ENCODE results near the gene RPS28.
"Not testable (repeated sequence)": the region's sequence is repeated elsewhere in the genome, so short reads cannot be mapped to it uniquely, and the experiment has no call there.

RPS28 gene

GRCh38 chr19:8321067-8321985 lies at the start of gene RPS28, which contains the start of gene NDUFA7:
Gene RPS28 (plus strand): TSS chr19:8321496. CDS start chr19:8321531, 35 bp downstream.
Gene NDUFA7 (minus strand): TSS chr19:8321375. CDS start chr19:8321358, 17 bp downstream.
- DNase-seq = peak; percentile 94 to 96

GRCh38 chr19:8276508-8276907 lies 44.8 kb upstream of the RPS28 start:
- not testable (repeated sequence) for DNase-seq

DNA sequence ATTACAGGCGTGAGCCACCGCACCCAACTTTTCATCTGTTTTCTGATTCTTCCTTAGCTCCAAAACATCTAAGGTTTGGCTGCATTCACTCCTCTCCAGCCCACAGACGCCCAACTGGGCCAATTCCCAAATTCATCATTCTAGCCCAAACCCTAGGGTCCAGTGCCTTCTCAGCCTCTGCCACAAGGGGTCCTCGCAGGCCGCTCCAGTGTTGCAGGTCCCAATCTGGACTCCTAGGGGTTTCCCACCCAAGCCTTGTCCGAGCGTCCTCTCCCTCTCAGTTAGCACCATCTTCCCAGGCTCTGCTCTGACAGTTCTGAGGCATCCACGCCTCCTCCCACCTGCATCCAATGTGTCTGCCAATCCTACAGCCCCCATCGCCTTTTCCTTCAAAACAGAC lies 30.0 kb upstream of the RPS28 start:
- DNase-seq = not testable (repeated sequence)

GRCh38 chr19:8302357-8302691 lies 19.0 kb upstream of the RPS28 start:
- no peak for DNase-seq

- no peak for DNase-seq
Observed at GRCh38 chr19:8302734-8303133, 18.6 kb upstream of the RPS28 start.

DNA sequence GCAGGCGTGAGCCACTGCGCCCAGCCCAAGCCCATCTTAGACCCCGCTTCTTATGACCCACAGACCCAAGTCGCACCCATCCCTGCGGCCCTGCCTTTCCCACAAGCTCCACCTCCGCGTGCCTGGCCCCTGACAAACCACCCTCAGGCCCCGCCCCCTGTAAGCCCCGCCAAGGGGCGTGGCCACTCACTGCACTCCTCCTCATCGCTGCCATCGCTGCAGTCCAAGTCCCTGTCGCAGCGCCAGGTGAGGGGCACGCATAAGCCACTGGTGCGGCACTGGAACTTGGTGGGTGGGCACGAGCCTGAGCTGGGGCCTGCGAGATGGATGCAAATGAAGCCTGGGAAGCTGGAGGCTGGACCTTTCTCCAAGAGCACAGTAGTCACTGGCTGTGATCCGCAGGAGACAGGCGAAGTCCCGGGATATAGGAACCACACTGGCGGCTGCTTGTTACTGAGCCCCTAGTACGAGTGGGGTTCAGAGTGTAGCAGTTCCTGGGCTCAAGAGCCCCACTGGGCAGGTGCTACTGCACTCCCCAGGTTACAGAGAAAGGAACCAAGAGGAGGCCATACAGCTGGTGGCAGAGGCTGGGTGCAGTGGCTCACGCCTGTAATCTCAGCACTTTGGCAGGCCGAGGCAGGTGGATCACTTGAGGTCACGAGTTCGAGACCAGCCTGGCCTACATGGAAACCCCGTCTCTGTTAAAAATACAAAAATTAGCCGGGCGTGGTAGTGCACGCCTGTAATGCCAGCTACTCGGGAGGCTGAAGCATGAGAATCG lies 16.3 kb upstream of the RPS28 start:
- DNase-seq = no peak

DNA sequence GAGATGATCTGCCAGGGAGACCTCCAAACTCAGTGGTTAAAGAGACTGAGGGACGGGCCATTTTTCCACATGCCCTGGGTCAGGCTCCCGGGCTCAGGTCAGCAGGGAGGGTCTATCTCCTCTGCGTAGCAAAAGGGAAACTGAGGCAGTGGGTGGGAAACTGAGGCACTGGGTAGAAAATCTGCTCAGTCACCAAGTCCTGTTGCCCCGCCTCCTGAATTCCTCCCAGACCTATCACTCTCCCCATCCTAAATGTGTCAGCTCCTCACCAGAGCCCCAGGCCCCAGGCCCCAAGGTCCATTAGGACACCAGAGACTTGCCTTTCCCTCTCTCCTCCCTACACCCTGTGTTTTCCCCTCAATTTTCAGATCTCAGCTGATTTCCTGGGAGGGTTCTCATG lies 15.5 kb upstream of the RPS28 start:
- DNase-seq = no peak

DNA sequence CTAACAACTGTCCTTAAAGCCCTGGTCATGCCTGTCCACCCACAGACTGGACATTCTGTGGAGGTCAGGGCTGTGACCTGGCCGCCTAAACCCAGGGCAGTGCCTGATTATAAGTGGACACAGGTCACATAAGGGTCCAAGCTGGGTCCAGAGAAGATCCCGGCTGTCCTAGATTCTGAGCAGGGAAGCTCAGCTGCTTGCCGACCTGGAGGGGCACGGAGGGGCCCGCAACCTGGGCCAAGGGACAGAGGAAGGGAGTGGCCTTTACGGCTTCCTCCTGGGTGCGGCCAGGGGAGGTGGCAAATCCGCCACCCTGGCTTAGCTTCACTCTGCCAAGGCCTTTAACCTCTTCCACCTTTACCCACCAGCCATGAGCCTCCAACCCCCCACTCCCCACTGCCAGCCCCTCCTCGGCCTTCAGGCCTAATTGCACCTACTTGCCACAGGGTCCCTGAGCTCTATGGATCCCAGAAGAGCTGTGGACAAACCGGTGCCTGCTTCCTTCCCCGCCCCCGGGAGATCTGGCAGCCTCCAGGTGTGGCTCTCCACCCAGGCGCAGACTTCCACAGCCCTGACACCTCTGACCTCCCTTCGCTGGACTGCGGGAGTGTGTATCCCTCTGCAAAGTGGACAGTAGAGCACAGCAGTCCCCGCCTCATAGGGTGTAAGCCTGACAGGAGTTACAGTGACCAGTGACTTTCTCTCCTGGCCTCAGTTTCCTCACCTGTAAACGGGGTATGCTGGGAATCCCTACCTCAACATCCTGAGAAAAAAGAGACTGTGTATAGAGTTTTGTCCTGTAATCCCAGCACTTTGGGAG lies 14.9 kb upstream of the RPS28 start:
- no peak for DNase-seq

DNA sequence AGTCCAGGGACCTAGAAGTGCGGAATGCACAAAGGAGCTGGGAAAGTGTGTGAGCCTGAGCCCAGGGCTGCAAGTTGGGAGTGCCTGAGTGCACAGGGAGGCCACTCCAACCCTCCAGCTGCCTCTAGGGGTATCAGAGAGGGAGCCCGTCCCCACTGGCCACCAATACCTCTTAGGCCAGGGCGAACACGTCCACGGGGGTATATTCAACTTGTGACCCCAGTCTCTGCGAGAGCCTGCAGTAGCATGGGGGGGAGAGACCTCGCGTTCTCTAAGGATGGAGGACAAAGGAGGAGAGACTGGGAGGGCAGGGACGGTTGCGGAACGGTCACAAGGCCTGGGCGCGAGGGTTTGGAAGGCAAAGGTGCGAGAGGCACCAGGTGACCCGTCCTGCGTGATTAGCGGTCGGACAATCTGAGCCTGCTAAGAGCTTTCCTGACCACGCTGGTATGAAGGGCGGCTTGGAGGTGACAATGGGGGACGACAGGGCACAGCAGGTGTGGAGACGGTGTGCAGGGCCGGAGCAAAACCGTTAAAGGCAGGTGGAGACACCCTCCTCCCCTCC lies 13.8 kb upstream of the RPS28 start:
- no peak for DNase-seq

DNA sequence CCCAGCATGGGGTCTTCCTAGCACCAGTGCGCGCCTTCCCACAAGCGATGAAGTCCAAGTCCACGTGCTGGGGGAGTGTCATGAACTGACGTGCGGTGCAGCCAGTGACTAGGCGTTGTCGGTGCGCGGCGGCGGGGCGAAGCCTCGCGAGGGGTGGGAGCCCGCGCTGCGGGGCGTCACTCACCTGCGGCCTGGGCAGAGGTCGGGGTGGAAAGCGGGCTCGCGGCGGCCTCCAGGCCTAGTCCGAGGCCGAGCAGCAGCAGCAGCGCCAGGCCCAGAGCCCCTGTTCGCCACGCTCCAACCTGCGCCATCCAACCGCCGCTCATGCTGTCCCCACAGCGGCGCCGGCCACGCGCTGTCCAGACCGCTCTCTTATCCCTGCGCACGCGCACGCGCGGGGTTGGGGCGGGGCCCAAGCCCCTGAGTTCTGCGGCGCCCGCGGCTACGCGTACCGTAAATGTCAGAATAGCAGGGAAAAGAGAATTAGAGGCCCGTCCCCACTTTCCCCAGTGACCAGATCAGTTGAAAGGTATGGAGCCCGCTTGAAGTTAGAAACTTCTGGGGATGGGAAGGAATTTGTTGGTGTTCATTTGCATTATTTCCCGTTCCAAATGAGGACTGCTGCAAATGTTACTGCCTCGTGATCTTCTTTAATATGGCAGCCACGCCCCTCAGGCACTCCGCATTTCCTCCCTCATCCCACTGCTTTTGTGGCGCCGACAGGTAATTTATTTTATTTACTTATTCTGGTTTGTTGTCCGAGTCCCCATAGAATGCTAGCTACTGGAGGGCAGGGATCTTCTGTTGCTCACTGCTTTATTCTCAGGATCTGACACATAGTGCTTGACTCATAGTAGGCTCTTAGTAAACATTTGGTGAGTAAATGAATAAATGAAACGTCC lies 13.1 kb upstream of the RPS28 start, which contains the start of gene CD320:
Gene CD320 (minus strand): TSS at position 394 of the 902 bp plus-strand sequence. CDS start 68 bp downstream, at position 326.
- DNase-seq = peak; percentile 90 to 93

DNA sequence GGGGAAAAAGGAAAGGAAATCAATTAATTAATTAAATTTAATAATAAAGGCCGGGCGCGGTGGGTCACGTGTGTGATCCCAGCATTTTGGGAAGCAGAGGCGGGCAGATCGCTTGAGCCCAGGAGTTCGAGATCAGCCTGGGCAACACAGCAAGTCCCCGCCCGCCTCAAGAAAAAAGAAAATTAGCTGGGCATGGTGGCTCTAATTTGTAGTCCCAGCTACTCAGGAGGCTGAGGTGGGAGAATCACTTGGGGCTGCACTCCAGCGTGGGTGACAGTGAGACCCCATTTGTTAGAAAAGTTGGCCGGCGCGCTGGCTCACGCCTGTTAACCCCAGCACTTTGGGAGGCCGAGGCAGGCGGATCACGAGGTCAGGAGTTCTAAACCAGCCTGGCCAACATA lies 12.4 kb upstream of the RPS28 start:
- DNase-seq = no peak

DNA sequence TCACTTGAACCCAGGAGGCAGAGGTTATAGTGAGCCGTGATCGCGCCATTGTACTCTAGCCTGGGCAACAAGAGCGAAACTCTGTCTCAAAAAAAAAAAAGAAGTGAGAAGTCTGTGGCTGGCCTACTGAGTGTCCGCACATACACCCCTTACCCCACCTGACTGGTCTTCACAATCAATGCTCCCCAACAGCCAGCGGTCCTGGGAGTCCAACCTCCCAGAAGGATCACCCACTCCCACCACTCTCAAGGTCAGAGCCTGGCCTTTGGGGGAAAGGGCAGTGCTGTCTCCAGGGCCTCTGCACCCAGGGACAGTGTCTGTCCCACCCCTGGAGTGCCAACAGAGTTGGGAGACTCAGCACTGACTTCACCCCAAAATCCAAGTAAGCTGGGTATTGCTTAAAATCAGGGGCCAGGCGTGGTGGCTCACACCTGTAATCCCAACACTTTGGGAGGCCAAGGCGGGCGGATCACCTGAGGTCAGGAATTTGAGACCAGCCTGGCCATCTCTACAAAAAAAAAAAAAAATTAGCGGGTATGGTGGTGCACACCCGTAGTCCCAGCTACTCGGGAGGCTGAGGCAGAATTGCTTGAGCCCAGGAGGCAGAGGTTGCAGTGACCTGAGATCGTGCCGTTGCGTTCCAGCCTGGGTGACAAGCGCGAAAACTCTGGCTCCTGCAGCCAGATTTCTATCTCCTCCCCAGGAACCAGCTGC lies 10.8 kb upstream of the RPS28 start:
- DNase-seq = no peak

DNA sequence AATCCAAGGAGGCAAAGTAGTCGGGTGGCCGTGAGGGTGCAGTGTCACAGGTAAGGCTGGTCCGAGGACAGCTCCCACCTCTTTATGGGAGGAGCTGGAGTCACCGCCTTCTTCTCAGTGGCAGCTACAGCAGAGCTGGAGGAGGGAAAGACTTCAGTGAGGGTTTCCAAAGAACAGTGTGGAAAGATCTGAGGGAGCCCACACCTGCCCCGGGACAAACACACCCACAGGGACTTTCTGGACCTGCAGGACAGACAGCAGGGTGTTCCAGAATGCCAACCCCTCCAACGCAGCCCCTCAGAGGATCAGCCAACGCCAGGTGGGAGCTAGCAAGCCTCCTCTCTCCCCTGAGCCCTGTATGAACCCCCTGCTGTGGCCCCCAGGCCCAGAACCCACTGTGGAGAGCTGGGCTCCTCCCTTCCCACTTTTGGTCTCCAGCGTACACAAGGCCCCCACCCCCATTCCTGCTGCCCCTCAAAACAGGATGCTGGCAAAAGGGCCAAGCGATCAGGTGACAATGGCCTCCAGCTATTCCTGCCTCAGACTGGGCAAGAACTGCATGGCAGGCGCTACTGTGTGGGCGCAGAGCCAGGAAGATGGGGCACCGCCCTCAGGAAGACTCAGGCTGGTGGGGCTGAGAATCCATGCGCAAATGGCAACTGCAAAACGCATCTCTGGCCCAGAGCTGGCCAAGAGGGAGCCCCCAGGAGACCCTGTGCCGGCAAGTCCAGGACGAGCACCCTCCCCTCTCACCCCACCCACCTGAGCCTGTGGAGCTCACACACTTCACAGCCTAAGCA lies 9.6 kb upstream of the RPS28 start:
- DNase-seq = peak; percentile 25 to 51

DNA sequence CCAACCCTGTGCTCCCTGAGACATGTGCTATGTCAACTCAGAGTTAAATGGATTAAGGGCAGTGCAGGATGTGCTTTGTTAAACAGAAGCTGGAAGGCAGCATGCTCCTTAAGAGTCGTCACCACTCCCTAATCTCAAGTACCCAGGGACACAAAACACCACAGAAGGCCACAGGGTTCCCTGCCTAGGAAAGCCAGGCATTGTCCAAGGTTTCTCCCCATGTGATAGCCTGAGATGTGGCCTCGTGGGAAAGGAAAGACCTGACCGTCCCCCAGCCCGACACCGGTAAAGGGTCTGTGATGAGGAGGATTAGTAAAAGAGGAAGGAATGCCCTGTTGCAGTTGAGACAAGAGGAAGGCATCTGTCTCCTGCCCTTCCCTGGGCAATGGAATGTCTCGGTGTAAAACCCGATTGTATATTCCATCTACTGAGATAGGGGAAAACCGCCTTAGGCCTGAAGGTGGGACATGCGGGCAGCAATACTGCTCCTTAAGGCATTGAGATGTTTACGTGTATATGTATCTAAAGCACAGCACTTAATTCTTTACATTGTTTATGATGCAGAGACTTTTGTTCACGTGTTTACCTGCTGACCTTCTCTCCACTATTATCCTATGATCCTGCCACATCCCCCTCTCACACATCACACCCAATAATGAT lies 6.2 kb upstream of the RPS28 start:
- not testable (repeated sequence) for DNase-seq

GRCh38 chr19:8316351-8317125 lies 4.8 kb upstream of the RPS28 start:
- no peak for DNase-seq

GRCh38 chr19:8318835-8319234 lies 2.5 kb upstream of the RPS28 start:
- not testable (repeated sequence) for DNase-seq

GRCh38 chr19:8319807-8320520 lies 1.3 kb upstream of the RPS28 start:
- DNase-seq = no peak

DNA sequence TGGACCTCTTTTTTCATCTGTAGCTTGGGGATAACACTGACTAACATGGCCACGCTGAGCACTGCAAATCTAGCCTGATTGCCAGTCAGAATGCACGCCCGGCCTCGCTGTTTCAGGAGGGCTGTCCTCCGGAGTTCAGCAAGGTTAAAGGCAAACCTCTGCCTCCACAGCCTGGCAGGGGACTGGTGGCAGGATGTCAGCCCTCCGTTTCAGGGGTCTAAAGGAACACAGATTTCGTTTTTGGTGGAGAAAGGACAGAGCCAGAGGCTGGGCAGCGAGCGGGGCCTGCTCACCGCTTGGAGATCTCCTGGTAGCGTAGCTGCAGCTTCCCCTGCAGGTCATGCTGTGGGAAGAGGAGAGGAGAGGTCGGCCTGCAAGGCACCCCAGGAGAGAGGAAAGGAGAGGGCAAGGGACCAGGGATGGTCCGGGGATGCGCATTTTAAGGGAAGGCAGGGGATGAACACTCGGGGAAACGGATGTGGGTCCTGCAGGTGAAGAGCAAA lies 681 bp upstream of the RPS28 start:
- DNase-seq = no peak

Data from NCI-H2081 (cell line).